H1 (cell line): ENCODE measurements around the gene KCNJ3. TPM values are rescaled to one million over a fixed set of nuclear protein-coding genes. Genes with fewer than 3 reads are reported as not detected.

Experiments
- CHD7 ChIP-seq: fragments of 300-600 bp; sonication (generic); IDR thresholded peaks from 2 replicates; pipeline ENCODE4 v1.7.1; 2012; ENCODE audit warnings: low read length, moderate library complexity, mild to moderate bottlenecking, inconsistent platforms; ENCODE audit not compliant: insufficient replicate concordance
- SIN3A ChIP-seq, 2 experiments: IDR thresholded peaks in 1 of 2; conservative IDR thresholded peaks in 1 of 2; 2 replicates each; pipeline ENCODE4 v1.6.1; 2011 to 2012; ENCODE audit warnings: low read length in 2 of 2, improper control_type of control experiment in 1 of 2, low read depth in 1 of 2, mild to moderate bottlenecking in 1 of 2
- SIRT6 ChIP-seq: IDR thresholded peaks from one replicate; pipeline ENCODE4 v1.7.1; 2012; ENCODE audit warnings: low read length, inconsistent platforms
- polyA plus RNA-seq, 7 experiments: library from polyadenylated mRNA; depleted of rRNA in 3 of 7; stranded (reverse) in 5 of 7; unstranded in 2 of 7; fragments of >200 nt in 5 of 7; fragments of 200-250 nt in 2 of 7; gene quantifications; 1 replicate in 5 of 7; 2 replicates in 1 of 7; 4 replicates in 1 of 7; pipeline versions ENCODE4 v1.2.1 to v1.2.3, GENCODE V29; 2011 to 2013; ENCODE audit warnings: missing spikeins in 2 of 7, mixed read lengths in 2 of 7
- total RNA-seq: library from RNA; stranded (reverse); fragmentation: NEBNext Ultra II Directional; extraction: Animal tissue kit (Norgen Biotek cat#: 25700); gene quantifications from 2 replicates; pipeline ENCODE4 v1.2.1, GENCODE V29; 2021

KCNJ3 gene
- total and polyA plus RNA-seq, 2 of the 8 experiments (the other 6 are each of a cell fraction or from before 2014, with no cell fraction given), result 0.11 to 0.50 TPM

GRCh38 chr2:154855138-154855537 is 156.6 kb downstream of the KCNJ3 start (continued):
- TF ChIP-seq CHD7 (no peak), SIN3A (conservative IDR thresholded peaks at IDR 0.05 in 1 of 2, IDR thresholded peaks at IDR 0.05 in 1 of 2; ENCODE audit: low read depth in 1 of 2, low read length in 2 of 2) (no peak), SIRT6 (no peak)
